GM12892 (cell line): ENCODE data around the gene DHX32.
A peak's percentile ranks its signal among the peaks of the same experiment; 100 is the strongest.

ENCODE experiments used
- DNase-seq: peaks from one replicate; pipeline ENCODE4 v3.0.0; 2011; ENCODE audit not compliant: insufficient read length
- FAIRE-seq: peaks from 2 replicates; lab custom pipeline; 2011; peaks lifted over from hg19 to GRCh38; lab: Jason Lieb, UNC
- POLR2A ChIP-seq: IDR thresholded peaks from 2 replicates; pipeline ENCODE4 v1.6.1; 2011; ENCODE audit warnings: low read depth, low read length, control low read depth
- POLR2AphosphoS5 ChIP-seq: IDR thresholded peaks from 2 replicates; pipeline ENCODE4 v1.6.1; 2011; ENCODE audit warnings: low read depth, low read length, control low read depth
- TAF1 ChIP-seq: IDR thresholded peaks from 2 replicates; pipeline ENCODE4 v1.6.1; 2011; ENCODE audit warnings: low read depth, mild to moderate bottlenecking, control low read depth, low read length, borderline replicate concordance

DHX32 gene

GRCh38 chr10:125886914-125887512 is 5.9 kb upstream of the DHX32 start:
- TF ChIP-seq POLR2AphosphoS5 (no peak), TAF1 (no peak), POLR2A (no peak)
- FAIRE-seq = no peak
- DNase-seq = no peak

DNA sequence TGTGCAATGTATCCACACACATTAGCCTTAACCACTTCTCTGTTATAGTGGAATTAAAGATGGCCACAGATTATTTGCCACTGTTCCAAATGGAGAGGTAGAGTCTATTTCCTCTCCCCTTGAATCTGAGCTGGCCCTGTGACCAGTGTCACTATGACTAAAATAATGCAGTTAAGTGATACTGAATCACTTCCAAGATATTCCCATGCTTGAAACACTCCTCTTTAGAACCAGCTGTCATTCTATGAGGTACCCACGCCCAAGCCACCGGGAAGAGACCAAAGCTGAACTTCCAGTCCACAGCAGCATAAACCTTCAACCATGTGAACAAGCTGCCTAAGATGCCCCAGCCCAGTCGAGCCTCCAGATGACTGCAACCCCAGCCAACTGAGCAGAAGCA is 2.1 kb upstream of the DHX32 start:
- no peak for TF ChIP-seq POLR2A
- TF ChIP-seq POLR2AphosphoS5 = no peak
- TF ChIP-seq TAF1 = no peak
- FAIRE-seq = no peak
- no peak for DNase-seq

DNA sequence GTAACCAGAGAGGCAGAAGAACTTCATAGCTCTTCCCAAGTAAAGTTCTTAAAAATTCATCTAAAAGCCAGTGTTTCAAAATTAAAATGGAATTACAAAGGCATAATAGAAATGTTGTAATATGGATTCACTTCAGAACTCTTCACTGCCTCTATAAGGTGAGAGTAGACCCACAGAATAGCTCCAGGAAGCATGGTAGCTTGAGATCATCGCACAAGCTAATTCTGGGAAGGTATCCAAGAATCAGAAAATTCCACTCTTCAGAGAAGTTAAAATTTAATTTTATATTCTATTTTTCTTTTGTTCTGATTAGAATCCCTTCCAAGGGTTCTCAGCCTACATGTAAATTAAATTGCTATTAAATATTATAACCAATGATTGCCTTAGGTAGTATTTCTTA is 1.5 kb upstream of the DHX32 start:
- TF ChIP-seq POLR2A (no peak), POLR2AphosphoS5 (no peak), TAF1 (no peak)
- DNase-seq (no peak), FAIRE-seq (no peak)

DNA sequence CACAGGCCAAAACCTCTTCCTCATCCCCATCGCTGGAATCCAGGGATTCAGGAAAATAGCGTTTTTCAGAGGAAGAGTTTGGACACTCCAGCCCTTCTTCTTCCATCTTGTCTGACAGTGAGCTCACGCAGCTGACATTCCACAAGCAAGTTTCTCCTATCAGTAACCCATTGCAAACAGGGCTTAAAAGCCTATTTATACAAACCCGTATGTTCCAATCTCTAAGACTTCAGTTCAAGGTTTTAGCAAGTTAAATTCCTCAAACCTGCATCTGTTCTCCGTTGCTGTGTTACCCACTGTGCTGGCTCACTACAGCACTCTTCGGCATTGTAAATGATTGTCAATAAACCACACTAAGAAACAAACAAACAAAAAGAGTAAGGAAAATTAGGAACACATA is 373 bp downstream of the DHX32 start:
- TF ChIP-seq POLR2AphosphoS5 = no peak
- no peak for TF ChIP-seq TAF1
- TF ChIP-seq POLR2A = no peak
- DNase-seq (no peak), FAIRE-seq (no peak)

GRCh38 chr10:125878957-125879835 is 1.9 kb downstream of the DHX32 start:
- TF ChIP-seq POLR2AphosphoS5 (no peak), POLR2A (no peak), TAF1 (no peak)
- DNase-seq (no peak), FAIRE-seq (no peak)

DNA sequence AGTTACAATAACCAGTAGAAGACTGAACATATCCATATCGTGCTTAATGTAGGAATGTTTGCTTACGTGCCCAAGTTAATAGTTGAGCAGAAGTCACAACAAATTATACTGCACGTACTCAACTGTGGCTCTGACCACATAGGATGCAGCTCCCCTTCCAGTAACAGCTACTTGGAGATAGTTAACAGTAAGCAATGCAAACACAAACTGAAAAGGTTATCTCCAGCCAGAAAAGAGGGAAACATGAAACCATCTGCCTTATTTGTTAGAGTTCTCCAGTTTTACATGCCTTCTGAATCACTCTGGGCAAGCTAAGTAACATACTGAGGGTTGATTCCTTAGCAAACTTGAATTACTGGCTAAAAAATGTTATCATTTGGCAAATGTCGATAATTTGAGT is 9.8 kb downstream of the DHX32 start:
- DNase-seq (no peak), FAIRE-seq (no peak)
- TF ChIP-seq POLR2A (no peak), TAF1 (no peak), POLR2AphosphoS5 (no peak)

DNA sequence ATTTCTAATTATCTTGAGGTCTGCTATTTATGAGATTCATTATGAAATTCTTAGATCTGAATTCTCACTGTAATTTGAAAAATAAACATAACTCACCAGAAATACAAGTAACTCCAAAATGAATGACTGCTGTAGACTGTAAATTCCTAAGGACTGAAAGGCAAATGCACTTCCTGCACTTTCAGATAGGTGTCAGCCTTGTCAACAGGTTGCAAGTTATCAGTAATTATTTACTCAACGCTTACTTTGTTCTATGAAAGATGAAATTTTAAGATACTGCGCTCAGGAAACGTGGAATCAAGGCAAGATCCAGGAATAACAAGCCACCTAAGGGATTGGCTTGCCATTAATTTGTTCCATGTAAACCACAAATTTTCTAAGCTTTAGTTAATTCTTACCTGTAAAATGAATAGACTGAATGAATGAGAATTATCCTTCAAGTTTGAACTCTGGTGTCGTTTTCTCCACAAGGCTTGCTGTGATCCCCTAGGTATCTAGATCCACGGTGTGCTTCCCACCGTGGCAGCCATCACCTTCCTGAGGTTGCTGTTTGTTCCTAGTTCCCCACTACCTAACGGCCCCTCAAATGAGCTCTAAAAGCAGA is 12.6 kb downstream of the DHX32 start:
- no peak for DNase-seq
- TF ChIP-seq POLR2AphosphoS5 = no peak
- TF ChIP-seq TAF1 = no peak
- TF ChIP-seq POLR2A = no peak
- peak; percentile 53 for FAIRE-seq

GRCh38 chr10:125866421-125867029 is 14.6 kb downstream of the DHX32 start:
- no peak for TF ChIP-seq POLR2AphosphoS5
- DNase-seq (no peak), FAIRE-seq (no peak)

DNA sequence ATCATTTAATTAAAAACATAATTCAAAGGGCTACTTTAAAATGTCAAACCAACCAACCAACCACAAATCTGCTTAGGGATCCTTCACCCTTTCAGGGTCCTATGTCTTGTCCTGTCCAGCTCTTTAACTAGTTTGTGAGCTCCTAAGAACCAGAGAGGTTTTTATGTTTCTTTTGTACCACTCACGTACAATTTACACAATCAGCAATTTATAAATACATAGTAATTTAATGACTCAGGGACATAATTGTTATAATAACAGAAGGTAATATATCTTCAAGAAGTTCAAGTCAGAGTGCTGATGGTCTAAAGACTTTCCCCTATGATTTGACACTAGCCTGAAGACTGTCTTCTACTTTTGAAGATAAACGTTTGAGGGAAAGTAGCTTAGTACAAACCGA is 16.0 kb downstream of the DHX32 start:
- DNase-seq (no peak), FAIRE-seq (no peak)
- TF ChIP-seq TAF1 = no peak
- no peak for TF ChIP-seq POLR2AphosphoS5
- no peak for TF ChIP-seq POLR2A

GRCh38 chr10:125859128-125859817 is 21.8 kb downstream of the DHX32 start:
- FAIRE-seq (no peak), DNase-seq (no peak)
- TF ChIP-seq POLR2A = no peak
- no peak for TF ChIP-seq TAF1
- TF ChIP-seq POLR2AphosphoS5 = no peak
